WTC11 (cell line): Measurements from ENCODE around the gene RFPL1. TPM values are rescaled to one million over a fixed set of nuclear protein-coding genes. Genes with fewer than 3 reads are reported as not detected.

Source experiments
- ATF1 ChIP-seq: sonication (generic); formaldehyde crosslinking; IDR thresholded peaks from 2 replicates; pipeline ENCODE4 v1.8.1; 2023; ENCODE audit warnings: mild to moderate bottlenecking, moderate library complexity, missing genetic modification reagents
- CREM ChIP-seq: sonication (generic); formaldehyde crosslinking; IDR thresholded peaks from 2 replicates; pipeline ENCODE4 v1.8.1; 2022; ENCODE audit warnings: mild to moderate bottlenecking, missing genetic modification reagents, moderate library complexity
- EMX1 ChIP-seq: fragments of 250-450 bp; sonication (Bioruptor Pico); IDR thresholded peaks from 2 replicates; pipeline ENCODE4 v1.8.0; 2021; ENCODE audit warnings: mild to moderate bottlenecking
- FOXJ3 ChIP-seq: sonication (generic); formaldehyde crosslinking; IDR thresholded peaks from 2 replicates; pipeline ENCODE4 v1.9.0; 2021; ENCODE audit warnings: missing genetic modification reagents, mild to moderate bottlenecking, borderline replicate concordance
- GRHL2 ChIP-seq: fragments of 250-450 bp; sonication (Bioruptor Pico); IDR thresholded peaks from 2 replicates; pipeline ENCODE4 v1.8.0; 2022; ENCODE audit warnings: mild to moderate bottlenecking, moderate library complexity; ENCODE audit not compliant: insufficient replicate concordance, severe bottlenecking
- GTF2I ChIP-seq: fragments of 250-450 bp; sonication (Bioruptor Pico); conservative IDR thresholded peaks from 2 replicates; pipeline ENCODE4 v1.4.0; 2021; ENCODE audit warnings: mild to moderate bottlenecking
- KAT7 ChIP-seq: sonication (generic); formaldehyde crosslinking; IDR thresholded peaks from 2 replicates; pipeline ENCODE4 v1.8.1; 2023; ENCODE audit warnings: missing genetic modification reagents, mild to moderate bottlenecking, borderline replicate concordance
- MXD4 ChIP-seq: fragments of 250-450 bp; sonication (Bioruptor Pico); IDR thresholded peaks from 2 replicates; pipeline ENCODE4 v1.8.0; 2021; ENCODE audit warnings: mild to moderate bottlenecking, moderate library complexity, borderline replicate concordance
- MYBL2 ChIP-seq: sonication (generic); formaldehyde crosslinking; IDR thresholded peaks from 2 replicates; pipeline ENCODE4 v1.8.1; 2023; ENCODE audit warnings: mild to moderate bottlenecking, moderate library complexity, missing genetic modification reagents
- NFE2L1 ChIP-seq: sonication (generic); formaldehyde crosslinking; IDR thresholded peaks from 2 replicates; pipeline ENCODE4 v1.8.1; 2023; ENCODE audit warnings: missing genetic modification reagents
- OVOL2 ChIP-seq: fragments of 250-450 bp; sonication (Bioruptor Pico); IDR thresholded peaks from 2 replicates; pipeline ENCODE4 v1.9.0; 2021; ENCODE audit warnings: mild to moderate bottlenecking, borderline replicate concordance
- SMAD4 ChIP-seq: sonication (generic); formaldehyde crosslinking; IDR thresholded peaks from 2 replicates; pipeline ENCODE4 v1.8.0; 2022; ENCODE audit warnings: mild to moderate bottlenecking, missing genetic modification reagents
- SP1 ChIP-seq: sonication (generic); formaldehyde crosslinking; conservative IDR thresholded peaks from 2 replicates; pipeline ENCODE4 v1.8.1; 2022; ENCODE audit warnings: missing genetic modification reagents
- ZNF138 ChIP-seq: sonication (generic); formaldehyde crosslinking; conservative IDR thresholded peaks from 2 replicates; pipeline ENCODE4 v1.8.1; 2022; ENCODE audit warnings: mild to moderate bottlenecking, moderate library complexity, missing genetic modification reagents
- ZNF219 ChIP-seq: sonication (generic); formaldehyde crosslinking; IDR thresholded peaks from 2 replicates; pipeline ENCODE4 v1.8.0; 2023; ENCODE audit warnings: missing genetic modification reagents, mild to moderate bottlenecking, borderline replicate concordance
- ZNF232 ChIP-seq: sonication (generic); formaldehyde crosslinking; IDR thresholded peaks from 2 replicates; pipeline ENCODE4 v1.8.0; 2022; ENCODE audit warnings: mild to moderate bottlenecking, missing genetic modification reagents
- ZNF423 ChIP-seq: fragments of 250-450 bp; sonication (Bioruptor Pico); IDR thresholded peaks from 2 replicates; pipeline ENCODE4 v2.1.2; 2022; ENCODE audit warnings: mild to moderate bottlenecking, moderate library complexity
- total RNA-seq: library from RNA; stranded (reverse); gene quantifications from 3 replicates; pipeline ENCODE4 v1.2.3, GENCODE V29; 2021
- TF ChIP-seq, protein P1 (sequence below): fragments of 250-450 bp; sonication (Bioruptor Pico); IDR thresholded peaks from 2 replicates; pipeline ENCODE4 v1.9.0; 2021; ENCODE audit warnings: mild to moderate bottlenecking, borderline replicate concordance
- TF ChIP-seq, protein P2 (sequence below): sonication (generic); formaldehyde crosslinking; IDR thresholded peaks from 2 replicates; pipeline ENCODE4 v1.8.0; 2023; ENCODE audit warnings: missing genetic modification reagents, mild to moderate bottlenecking, borderline replicate concordance
- TF ChIP-seq, protein P3 (sequence below): sonication (generic); formaldehyde crosslinking; IDR thresholded peaks from 2 replicates; pipeline ENCODE4 v1.8.1; 2023; ENCODE audit warnings: mild to moderate bottlenecking, missing genetic modification reagents, moderate library complexity
- TF ChIP-seq, protein P4 (sequence below): sonication (generic); formaldehyde crosslinking; IDR thresholded peaks from 2 replicates; pipeline ENCODE4 v1.8.0; 2022; ENCODE audit warnings: mild to moderate bottlenecking, missing genetic modification reagents
- TF ChIP-seq, protein P5 (sequence below): fragments of 250-450 bp; sonication (Bioruptor Pico); conservative IDR thresholded peaks from 2 replicates; pipeline ENCODE4 v1.9.0; 2021; ENCODE audit warnings: mild to moderate bottlenecking
- TF ChIP-seq, protein P6 (sequence below): sonication (generic); formaldehyde crosslinking; IDR thresholded peaks from 2 replicates; pipeline ENCODE4 v1.8.1; 2023; ENCODE audit warnings: mild to moderate bottlenecking, missing genetic modification reagents

RFPL1 gene
- total RNA-seq, 1 experiment from 2014 or later, result not detected

DNA sequence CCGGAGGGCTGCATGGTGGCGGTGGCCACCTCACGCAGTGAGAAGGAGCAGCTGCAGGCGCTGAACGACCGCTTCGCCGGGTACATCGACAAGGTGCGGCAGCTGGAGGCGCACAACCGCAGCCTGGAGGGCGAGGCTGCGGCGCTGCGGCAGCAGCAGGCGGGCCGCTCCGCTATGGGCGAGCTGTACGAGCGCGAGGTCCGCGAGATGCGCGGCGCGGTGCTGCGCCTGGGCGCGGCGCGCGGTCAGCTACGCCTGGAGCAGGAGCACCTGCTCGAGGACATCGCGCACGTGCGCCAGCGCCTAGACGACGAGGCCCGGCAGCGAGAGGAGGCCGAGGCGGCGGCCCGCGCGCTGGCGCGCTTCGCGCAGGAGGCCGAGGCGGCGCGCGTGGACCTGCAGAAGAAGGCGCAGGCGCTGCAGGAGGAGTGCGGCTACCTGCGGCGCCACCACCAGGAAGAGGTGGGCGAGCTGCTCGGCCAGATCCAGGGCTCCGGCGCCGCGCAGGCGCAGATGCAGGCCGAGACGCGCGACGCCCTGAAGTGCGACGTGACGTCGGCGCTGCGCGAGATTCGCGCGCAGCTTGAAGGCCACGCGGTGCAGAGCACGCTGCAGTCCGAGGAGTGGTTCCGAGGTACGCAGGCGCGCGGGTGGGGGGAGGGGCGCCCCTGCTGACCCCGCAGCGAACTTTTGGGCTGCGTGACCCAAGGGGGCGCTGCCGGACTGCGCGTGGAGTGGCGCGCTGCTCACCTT, 42.3 kb downstream of the RFPL1 start (continued):
- TF ChIP-seq, protein P1, sequence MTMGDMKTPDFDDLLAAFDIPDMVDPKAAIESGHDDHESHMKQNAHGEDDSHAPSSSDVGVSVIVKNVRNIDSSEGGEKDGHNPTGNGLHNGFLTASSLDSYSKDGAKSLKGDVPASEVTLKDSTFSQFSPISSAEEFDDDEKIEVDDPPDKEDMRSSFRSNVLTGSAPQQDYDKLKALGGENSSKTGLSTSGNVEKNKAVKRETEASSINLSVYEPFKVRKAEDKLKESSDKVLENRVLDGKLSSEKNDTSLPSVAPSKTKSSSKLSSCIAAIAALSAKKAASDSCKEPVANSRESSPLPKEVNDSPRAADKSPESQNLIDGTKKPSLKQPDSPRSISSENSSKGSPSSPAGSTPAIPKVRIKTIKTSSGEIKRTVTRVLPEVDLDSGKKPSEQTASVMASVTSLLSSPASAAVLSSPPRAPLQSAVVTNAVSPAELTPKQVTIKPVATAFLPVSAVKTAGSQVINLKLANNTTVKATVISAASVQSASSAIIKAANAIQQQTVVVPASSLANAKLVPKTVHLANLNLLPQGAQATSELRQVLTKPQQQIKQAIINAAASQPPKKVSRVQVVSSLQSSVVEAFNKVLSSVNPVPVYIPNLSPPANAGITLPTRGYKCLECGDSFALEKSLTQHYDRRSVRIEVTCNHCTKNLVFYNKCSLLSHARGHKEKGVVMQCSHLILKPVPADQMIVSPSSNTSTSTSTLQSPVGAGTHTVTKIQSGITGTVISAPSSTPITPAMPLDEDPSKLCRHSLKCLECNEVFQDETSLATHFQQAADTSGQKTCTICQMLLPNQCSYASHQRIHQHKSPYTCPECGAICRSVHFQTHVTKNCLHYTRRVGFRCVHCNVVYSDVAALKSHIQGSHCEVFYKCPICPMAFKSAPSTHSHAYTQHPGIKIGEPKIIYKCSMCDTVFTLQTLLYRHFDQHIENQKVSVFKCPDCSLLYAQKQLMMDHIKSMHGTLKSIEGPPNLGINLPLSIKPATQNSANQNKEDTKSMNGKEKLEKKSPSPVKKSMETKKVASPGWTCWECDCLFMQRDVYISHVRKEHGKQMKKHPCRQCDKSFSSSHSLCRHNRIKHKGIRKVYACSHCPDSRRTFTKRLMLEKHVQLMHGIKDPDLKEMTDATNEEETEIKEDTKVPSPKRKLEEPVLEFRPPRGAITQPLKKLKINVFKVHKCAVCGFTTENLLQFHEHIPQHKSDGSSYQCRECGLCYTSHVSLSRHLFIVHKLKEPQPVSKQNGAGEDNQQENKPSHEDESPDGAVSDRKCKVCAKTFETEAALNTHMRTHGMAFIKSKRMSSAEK, result peak; percentile 80; the same call in 1 of the 2 replicates
- peak; percentile 99 for TF ChIP-seq NFE2L1
- TF ChIP-seq, protein P2, sequence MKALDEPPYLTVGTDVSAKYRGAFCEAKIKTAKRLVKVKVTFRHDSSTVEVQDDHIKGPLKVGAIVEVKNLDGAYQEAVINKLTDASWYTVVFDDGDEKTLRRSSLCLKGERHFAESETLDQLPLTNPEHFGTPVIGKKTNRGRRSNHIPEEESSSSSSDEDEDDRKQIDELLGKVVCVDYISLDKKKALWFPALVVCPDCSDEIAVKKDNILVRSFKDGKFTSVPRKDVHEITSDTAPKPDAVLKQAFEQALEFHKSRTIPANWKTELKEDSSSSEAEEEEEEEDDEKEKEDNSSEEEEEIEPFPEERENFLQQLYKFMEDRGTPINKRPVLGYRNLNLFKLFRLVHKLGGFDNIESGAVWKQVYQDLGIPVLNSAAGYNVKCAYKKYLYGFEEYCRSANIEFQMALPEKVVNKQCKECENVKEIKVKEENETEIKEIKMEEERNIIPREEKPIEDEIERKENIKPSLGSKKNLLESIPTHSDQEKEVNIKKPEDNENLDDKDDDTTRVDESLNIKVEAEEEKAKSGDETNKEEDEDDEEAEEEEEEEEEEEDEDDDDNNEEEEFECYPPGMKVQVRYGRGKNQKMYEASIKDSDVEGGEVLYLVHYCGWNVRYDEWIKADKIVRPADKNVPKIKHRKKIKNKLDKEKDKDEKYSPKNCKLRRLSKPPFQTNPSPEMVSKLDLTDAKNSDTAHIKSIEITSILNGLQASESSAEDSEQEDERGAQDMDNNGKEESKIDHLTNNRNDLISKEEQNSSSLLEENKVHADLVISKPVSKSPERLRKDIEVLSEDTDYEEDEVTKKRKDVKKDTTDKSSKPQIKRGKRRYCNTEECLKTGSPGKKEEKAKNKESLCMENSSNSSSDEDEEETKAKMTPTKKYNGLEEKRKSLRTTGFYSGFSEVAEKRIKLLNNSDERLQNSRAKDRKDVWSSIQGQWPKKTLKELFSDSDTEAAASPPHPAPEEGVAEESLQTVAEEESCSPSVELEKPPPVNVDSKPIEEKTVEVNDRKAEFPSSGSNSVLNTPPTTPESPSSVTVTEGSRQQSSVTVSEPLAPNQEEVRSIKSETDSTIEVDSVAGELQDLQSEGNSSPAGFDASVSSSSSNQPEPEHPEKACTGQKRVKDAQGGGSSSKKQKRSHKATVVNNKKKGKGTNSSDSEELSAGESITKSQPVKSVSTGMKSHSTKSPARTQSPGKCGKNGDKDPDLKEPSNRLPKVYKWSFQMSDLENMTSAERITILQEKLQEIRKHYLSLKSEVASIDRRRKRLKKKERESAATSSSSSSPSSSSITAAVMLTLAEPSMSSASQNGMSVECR (CRISPR knock-in tag), result peak; percentile 100
- peak; percentile 99 for TF ChIP-seq SMAD4 (CRISPR knock-in tag)
- peak; percentile 74 for TF ChIP-seq SP1 (CRISPR knock-in tag)
- TF ChIP-seq, protein P3, sequence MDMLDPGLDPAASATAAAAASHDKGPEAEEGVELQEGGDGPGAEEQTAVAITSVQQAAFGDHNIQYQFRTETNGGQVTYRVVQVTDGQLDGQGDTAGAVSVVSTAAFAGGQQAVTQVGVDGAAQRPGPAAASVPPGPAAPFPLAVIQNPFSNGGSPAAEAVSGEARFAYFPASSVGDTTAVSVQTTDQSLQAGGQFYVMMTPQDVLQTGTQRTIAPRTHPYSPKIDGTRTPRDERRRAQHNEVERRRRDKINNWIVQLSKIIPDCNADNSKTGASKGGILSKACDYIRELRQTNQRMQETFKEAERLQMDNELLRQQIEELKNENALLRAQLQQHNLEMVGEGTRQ, result peak; percentile 33; the same call in 1 of the 2 replicates
- TF ChIP-seq ZNF138, result peak; percentile 98
- TF ChIP-seq, protein P4, sequence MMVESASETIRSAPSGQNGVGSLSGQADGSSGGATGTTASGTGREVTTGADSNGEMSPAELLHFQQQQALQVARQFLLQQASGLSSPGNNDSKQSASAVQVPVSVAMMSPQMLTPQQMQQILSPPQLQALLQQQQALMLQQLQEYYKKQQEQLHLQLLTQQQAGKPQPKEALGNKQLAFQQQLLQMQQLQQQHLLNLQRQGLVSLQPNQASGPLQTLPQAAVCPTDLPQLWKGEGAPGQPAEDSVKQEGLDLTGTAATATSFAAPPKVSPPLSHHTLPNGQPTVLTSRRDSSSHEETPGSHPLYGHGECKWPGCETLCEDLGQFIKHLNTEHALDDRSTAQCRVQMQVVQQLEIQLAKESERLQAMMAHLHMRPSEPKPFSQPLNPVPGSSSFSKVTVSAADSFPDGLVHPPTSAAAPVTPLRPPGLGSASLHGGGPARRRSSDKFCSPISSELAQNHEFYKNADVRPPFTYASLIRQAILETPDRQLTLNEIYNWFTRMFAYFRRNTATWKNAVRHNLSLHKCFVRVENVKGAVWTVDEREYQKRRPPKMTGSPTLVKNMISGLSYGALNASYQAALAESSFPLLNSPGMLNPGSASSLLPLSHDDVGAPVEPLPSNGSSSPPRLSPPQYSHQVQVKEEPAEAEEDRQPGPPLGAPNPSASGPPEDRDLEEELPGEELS (CRISPR knock-in tag), result peak; percentile 100
- no peak for TF ChIP-seq ZNF423 (CRISPR knock-in tag)
- no peak for TF ChIP-seq OVOL2 (CRISPR knock-in tag)
- peak; percentile 97 for TF ChIP-seq MYBL2 (CRISPR knock-in tag)
- TF ChIP-seq FOXJ3, result no peak
- no peak for TF ChIP-seq GTF2I (CRISPR knock-in tag)
- TF ChIP-seq ZNF219, result peak; percentile 99
- TF ChIP-seq, protein P5, sequence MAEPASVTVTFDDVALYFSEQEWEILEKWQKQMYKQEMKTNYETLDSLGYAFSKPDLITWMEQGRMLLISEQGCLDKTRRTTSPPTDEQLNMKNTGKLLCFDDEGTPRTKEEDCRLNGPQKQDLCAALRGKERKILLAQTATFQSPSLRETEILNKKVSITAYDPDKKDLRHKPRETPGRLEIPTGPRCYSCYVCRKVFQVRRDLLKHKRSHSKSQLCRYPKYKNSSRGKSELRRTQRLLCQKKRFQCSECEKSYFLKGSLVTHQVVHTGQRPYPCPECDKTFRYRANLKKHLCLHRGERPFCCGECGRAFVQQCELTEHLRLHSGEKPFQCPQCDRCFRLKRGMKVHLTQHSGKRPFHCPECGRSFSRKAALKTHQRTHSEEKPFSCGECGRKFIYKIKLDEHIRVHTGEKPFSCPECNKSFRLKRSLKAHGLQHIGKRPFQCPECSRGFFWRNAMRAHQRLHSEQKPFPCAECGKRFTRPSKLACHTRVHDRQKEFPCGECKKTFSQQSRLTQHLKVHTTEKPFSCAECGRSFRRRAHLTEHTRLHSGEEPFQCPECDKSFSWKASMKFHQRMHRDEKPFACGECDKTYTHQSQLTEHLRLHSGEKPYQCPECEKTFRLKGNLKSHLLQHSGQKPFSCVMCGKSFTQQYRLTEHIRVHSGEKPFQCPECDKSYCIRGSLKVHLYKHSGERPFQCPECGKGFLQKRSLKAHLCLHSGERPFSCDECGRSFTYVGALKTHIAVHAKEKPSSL (CRISPR knock-in tag), result no peak
- TF ChIP-seq KAT7 (CRISPR knock-in tag), result peak; percentile 99
- peak; percentile 98 for TF ChIP-seq ATF1
- no peak for TF ChIP-seq GRHL2 (CRISPR knock-in tag)
- peak; percentile 98 for TF ChIP-seq ZNF232 (CRISPR knock-in tag)
- TF ChIP-seq, protein P6, sequence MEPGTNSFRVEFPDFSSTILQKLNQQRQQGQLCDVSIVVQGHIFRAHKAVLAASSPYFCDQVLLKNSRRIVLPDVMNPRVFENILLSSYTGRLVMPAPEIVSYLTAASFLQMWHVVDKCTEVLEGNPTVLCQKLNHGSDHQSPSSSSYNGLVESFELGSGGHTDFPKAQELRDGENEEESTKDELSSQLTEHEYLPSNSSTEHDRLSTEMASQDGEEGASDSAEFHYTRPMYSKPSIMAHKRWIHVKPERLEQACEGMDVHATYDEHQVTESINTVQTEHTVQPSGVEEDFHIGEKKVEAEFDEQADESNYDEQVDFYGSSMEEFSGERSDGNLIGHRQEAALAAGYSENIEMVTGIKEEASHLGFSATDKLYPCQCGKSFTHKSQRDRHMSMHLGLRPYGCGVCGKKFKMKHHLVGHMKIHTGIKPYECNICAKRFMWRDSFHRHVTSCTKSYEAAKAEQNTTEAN (CRISPR knock-in tag), result peak; percentile 99
- TF ChIP-seq MXD4 (CRISPR knock-in tag), result no peak
- peak; percentile 93 for TF ChIP-seq CREM (CRISPR knock-in tag)
- TF ChIP-seq EMX1 (CRISPR knock-in tag), result no peak
